Breast epithelium (tissue), 3 donors: Measurements from ENCODE around the gene CEP68.

Experiments
- POLR2A ChIP-seq: fragments of 450-650 bp; IDR thresholded peaks from one replicate; pipeline ENCODE4 v1.6.1; 2016; ENCODE audit warnings: antibody characterized with exemption, mild to moderate bottlenecking, moderate library complexity
- POLR2AphosphoS5 ChIP-seq, 3 donors: sonication (generic); formaldehyde crosslinking; IDR thresholded peaks; one replicate each; pipeline ENCODE4 v1.6.1; 2017; ENCODE audit warnings: antibody characterized with exemption in 3 of 3
- TF ChIP-seq, protein P1 (sequence below), 3 donors: fragments of 450-650 bp; IDR thresholded peaks; one replicate each; pipeline ENCODE4 v1.5.1; 2016 to 2017; ENCODE audit warnings: antibody characterized with exemption in 3 of 3, mild to moderate bottlenecking in 3 of 3, moderate library complexity in 3 of 3

DNA sequence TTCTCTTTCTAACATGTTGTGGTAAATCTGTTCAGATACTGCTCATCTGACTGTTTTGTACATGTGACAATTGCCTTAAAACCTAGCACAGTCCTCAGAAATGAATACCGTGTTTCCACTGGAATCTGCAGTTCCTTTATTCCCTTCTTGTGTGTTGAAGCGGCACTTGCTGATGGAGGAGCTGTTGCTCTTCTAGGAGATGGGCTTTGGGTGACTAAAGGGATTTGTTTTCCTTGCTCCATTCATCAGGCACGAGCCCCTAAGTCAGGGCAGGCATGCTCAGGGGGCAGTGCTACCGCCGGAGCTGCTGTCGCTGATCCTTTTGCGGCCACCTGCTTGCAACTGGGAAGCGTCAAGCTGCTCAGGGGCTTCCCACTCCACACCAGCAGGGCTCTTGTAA, 32.5 kb upstream of the CEP68 start:
- TF ChIP-seq POLR2A (no peak), POLR2AphosphoS5 (IDR thresholded peaks at IDR 0.05) (no peak)
- TF ChIP-seq, protein P1, sequence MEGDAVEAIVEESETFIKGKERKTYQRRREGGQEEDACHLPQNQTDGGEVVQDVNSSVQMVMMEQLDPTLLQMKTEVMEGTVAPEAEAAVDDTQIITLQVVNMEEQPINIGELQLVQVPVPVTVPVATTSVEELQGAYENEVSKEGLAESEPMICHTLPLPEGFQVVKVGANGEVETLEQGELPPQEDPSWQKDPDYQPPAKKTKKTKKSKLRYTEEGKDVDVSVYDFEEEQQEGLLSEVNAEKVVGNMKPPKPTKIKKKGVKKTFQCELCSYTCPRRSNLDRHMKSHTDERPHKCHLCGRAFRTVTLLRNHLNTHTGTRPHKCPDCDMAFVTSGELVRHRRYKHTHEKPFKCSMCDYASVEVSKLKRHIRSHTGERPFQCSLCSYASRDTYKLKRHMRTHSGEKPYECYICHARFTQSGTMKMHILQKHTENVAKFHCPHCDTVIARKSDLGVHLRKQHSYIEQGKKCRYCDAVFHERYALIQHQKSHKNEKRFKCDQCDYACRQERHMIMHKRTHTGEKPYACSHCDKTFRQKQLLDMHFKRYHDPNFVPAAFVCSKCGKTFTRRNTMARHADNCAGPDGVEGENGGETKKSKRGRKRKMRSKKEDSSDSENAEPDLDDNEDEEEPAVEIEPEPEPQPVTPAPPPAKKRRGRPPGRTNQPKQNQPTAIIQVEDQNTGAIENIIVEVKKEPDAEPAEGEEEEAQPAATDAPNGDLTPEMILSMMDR (IDR thresholded peaks at IDR 0.05), result no peak
